Measurements from ENCODE around the gene PLEKHG2.

DNA sequence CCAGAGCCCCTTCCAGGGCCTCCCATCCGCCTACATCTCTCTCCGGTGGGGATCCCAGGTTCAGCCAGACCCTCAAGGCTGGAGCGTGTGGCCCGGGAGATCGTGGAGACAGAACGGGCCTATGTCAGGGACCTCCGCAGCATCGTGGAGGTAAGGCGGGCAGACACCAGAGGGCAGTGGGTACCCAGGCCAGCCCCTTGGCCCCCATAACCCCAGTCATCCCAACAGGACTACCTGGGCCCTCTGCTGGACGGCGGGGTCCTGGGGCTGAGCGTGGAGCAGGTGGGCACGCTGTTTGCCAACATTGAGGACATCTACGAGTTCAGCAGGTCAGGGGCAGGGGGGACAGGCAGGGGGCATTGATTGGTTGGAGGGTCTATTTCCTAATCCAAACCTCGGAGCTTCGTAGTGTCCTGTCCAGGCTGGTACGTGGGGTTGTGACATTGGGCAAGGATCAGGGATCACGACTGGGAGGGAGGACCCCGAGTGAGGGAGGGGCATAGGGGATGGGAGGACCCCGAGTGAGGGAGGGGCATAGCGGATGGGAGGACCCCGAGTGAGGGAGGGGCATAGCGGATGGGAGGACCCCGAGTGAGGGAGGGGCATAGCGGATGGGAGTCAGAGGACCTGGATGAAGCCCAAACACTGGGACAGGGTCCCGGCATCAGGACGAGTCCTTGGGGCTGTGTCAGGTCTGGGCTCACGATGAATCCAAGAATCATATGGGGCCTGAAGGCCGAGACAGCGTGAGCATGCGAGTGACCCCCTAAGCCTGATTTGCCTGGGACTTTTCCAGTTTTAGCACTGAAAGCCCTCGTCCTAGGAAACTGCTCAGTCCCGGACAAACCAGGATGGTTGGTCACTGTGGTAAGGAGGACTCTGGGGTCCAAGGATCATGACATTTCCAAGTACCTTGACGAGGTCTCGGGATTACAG is 2.9 kb downstream of the PLEKHG2 start:
- TF ChIP-seq, protein P1, sequence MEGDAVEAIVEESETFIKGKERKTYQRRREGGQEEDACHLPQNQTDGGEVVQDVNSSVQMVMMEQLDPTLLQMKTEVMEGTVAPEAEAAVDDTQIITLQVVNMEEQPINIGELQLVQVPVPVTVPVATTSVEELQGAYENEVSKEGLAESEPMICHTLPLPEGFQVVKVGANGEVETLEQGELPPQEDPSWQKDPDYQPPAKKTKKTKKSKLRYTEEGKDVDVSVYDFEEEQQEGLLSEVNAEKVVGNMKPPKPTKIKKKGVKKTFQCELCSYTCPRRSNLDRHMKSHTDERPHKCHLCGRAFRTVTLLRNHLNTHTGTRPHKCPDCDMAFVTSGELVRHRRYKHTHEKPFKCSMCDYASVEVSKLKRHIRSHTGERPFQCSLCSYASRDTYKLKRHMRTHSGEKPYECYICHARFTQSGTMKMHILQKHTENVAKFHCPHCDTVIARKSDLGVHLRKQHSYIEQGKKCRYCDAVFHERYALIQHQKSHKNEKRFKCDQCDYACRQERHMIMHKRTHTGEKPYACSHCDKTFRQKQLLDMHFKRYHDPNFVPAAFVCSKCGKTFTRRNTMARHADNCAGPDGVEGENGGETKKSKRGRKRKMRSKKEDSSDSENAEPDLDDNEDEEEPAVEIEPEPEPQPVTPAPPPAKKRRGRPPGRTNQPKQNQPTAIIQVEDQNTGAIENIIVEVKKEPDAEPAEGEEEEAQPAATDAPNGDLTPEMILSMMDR (IDR thresholded peaks at IDR 0.05) = no peak
- TF ChIP-seq, protein P2, sequence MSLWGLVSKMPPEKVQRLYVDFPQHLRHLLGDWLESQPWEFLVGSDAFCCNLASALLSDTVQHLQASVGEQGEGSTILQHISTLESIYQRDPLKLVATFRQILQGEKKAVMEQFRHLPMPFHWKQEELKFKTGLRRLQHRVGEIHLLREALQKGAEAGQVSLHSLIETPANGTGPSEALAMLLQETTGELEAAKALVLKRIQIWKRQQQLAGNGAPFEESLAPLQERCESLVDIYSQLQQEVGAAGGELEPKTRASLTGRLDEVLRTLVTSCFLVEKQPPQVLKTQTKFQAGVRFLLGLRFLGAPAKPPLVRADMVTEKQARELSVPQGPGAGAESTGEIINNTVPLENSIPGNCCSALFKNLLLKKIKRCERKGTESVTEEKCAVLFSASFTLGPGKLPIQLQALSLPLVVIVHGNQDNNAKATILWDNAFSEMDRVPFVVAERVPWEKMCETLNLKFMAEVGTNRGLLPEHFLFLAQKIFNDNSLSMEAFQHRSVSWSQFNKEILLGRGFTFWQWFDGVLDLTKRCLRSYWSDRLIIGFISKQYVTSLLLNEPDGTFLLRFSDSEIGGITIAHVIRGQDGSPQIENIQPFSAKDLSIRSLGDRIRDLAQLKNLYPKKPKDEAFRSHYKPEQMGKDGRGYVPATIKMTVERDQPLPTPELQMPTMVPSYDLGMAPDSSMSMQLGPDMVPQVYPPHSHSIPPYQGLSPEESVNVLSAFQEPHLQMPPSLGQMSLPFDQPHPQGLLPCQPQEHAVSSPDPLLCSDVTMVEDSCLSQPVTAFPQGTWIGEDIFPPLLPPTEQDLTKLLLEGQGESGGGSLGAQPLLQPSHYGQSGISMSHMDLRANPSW (CRISPR knock-in tag; conservative IDR thresholded peaks at IDR 0.05; ENCODE audit: low read depth) = no peak
- TF ChIP-seq, protein P3, sequence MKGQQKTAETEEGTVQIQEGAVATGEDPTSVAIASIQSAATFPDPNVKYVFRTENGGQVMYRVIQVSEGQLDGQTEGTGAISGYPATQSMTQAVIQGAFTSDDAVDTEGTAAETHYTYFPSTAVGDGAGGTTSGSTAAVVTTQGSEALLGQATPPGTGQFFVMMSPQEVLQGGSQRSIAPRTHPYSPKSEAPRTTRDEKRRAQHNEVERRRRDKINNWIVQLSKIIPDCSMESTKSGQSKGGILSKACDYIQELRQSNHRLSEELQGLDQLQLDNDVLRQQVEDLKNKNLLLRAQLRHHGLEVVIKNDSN (CRISPR knock-in tag; IDR thresholded peaks at IDR 0.05) = no peak
- TF ChIP-seq, protein P4, sequence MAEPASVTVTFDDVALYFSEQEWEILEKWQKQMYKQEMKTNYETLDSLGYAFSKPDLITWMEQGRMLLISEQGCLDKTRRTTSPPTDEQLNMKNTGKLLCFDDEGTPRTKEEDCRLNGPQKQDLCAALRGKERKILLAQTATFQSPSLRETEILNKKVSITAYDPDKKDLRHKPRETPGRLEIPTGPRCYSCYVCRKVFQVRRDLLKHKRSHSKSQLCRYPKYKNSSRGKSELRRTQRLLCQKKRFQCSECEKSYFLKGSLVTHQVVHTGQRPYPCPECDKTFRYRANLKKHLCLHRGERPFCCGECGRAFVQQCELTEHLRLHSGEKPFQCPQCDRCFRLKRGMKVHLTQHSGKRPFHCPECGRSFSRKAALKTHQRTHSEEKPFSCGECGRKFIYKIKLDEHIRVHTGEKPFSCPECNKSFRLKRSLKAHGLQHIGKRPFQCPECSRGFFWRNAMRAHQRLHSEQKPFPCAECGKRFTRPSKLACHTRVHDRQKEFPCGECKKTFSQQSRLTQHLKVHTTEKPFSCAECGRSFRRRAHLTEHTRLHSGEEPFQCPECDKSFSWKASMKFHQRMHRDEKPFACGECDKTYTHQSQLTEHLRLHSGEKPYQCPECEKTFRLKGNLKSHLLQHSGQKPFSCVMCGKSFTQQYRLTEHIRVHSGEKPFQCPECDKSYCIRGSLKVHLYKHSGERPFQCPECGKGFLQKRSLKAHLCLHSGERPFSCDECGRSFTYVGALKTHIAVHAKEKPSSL (CRISPR knock-in tag; conservative IDR thresholded peaks at IDR 0.05) = no peak
- TF ChIP-seq, protein P5, sequence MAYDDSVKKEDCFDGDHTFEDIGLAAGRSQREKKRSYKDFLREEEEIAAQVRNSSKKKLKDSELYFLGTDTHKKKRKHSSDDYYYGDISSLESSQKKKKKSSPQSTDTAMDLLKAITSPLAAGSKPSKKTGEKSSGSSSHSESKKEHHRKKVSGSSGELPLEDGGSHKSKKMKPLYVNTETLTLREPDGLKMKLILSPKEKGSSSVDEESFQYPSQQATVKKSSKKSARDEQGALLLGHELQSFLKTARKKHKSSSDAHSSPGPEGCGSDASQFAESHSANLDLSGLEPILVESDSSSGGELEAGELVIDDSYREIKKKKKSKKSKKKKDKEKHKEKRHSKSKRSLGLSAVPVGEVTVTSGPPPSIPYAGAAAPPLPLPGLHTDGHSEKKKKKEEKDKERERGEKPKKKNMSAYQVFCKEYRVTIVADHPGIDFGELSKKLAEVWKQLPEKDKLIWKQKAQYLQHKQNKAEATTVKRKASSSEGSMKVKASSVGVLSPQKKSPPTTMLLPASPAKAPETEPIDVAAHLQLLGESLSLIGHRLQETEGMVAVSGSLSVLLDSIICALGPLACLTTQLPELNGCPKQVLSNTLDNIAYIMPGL (CRISPR knock-in tag; IDR thresholded peaks at IDR 0.05) = no peak
- TF ChIP-seq NR3C1 (CRISPR knock-in tag; conservative IDR thresholded peaks at IDR 0.05; ENCODE audit: low read depth) (no peak), ESRRA (CRISPR knock-in tag; IDR thresholded peaks at IDR 0.05; ENCODE audit: borderline replicate concordance) (no peak), FOXP1 (CRISPR knock-in tag; IDR thresholded peaks at IDR 0.05; ENCODE audit: borderline replicate concordance) (no peak), ZNF263 (CRISPR knock-in tag; IDR thresholded peaks at IDR 0.05; ENCODE audit: low read depth) (no peak), ZNF423 (CRISPR knock-in tag; IDR thresholded peaks at IDR 0.05) (no peak), GABPB1 (CRISPR knock-in tag; IDR thresholded peaks at IDR 0.05) (no peak)
- TF ChIP-seq, protein P6, sequence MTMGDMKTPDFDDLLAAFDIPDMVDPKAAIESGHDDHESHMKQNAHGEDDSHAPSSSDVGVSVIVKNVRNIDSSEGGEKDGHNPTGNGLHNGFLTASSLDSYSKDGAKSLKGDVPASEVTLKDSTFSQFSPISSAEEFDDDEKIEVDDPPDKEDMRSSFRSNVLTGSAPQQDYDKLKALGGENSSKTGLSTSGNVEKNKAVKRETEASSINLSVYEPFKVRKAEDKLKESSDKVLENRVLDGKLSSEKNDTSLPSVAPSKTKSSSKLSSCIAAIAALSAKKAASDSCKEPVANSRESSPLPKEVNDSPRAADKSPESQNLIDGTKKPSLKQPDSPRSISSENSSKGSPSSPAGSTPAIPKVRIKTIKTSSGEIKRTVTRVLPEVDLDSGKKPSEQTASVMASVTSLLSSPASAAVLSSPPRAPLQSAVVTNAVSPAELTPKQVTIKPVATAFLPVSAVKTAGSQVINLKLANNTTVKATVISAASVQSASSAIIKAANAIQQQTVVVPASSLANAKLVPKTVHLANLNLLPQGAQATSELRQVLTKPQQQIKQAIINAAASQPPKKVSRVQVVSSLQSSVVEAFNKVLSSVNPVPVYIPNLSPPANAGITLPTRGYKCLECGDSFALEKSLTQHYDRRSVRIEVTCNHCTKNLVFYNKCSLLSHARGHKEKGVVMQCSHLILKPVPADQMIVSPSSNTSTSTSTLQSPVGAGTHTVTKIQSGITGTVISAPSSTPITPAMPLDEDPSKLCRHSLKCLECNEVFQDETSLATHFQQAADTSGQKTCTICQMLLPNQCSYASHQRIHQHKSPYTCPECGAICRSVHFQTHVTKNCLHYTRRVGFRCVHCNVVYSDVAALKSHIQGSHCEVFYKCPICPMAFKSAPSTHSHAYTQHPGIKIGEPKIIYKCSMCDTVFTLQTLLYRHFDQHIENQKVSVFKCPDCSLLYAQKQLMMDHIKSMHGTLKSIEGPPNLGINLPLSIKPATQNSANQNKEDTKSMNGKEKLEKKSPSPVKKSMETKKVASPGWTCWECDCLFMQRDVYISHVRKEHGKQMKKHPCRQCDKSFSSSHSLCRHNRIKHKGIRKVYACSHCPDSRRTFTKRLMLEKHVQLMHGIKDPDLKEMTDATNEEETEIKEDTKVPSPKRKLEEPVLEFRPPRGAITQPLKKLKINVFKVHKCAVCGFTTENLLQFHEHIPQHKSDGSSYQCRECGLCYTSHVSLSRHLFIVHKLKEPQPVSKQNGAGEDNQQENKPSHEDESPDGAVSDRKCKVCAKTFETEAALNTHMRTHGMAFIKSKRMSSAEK (CRISPR knock-in tag; IDR thresholded peaks at IDR 0.05; ENCODE audit: borderline replicate concordance) = no peak
- TF ChIP-seq, protein P7, sequence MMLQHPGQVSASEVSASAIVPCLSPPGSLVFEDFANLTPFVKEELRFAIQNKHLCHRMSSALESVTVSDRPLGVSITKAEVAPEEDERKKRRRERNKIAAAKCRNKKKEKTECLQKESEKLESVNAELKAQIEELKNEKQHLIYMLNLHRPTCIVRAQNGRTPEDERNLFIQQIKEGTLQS (CRISPR knock-in tag; conservative IDR thresholded peaks at IDR 0.05) = no peak

Data from WTC11 (cell line).